Keratinocyte (primary cell): ENCODE measurements around the gene SCFD1. TPM values are rescaled to one million over a fixed set of nuclear protein-coding genes. Genes with fewer than 3 reads are reported as not detected.
"Not testable (repeated sequence)": the region's sequence is repeated elsewhere in the genome, so short reads cannot be mapped to it uniquely, and the experiment has no call there.

Source experiments
- DNase-seq: peaks from one replicate; pipeline ENCODE4 v3.0.0-alpha.2; 2011; ENCODE audit warnings: low read depth, missing footprints, low spot score
- FAIRE-seq: peaks from 2 replicates; lab custom pipeline; 2011; peaks lifted over from hg19 to GRCh38; lab: Jason Lieb, UNC
- H2AFZ ChIP-seq: 2 replicates; pipeline ENCODE4 v1.6.0; 2012; ENCODE audit warnings: low read length, control low read depth, inconsistent platforms; ENCODE audit not compliant: control insufficient read depth
- H3K27ac ChIP-seq: 2 replicates; pipeline ENCODE4 v1.5.1; 2011; ENCODE audit warnings: low read length; ENCODE audit not compliant: control insufficient read depth, insufficient read depth
- H3K27me3 ChIP-seq: 3 replicates; pipeline ENCODE4 v1.6.0; 2011; ENCODE audit warnings: low read length; ENCODE audit not compliant: control insufficient read depth, insufficient read depth; ENCODE audit errors: extremely low read depth
- H3K36me3 ChIP-seq, 2 experiments: 2 replicates in 1 of 2; 3 replicates in 1 of 2; pipeline ENCODE4 v1.5.1; 2011; ENCODE audit warnings: low read length in 2 of 2, mild to moderate bottlenecking in 1 of 2; ENCODE audit not compliant: control insufficient read depth in 2 of 2, insufficient read depth in 2 of 2; ENCODE audit errors: extremely low read depth in 1 of 2
- H3K4me1 ChIP-seq: 3 replicates; pipeline ENCODE4 v1.5.1; 2011; ENCODE audit warnings: low read length; ENCODE audit not compliant: control insufficient read depth, insufficient read depth; ENCODE audit errors: extremely low read depth
- H3K4me2 ChIP-seq: 3 replicates; pipeline ENCODE4 v1.6.0; 2011; ENCODE audit warnings: low read depth, low read length; ENCODE audit not compliant: control insufficient read depth, insufficient read depth; ENCODE audit errors: extremely low read depth
- H3K4me3 ChIP-seq, 3 experiments: fragments of 200-600 bp in 1 of 3; sonication (generic) in 1 of 3; 2 replicates in 2 of 3; 3 replicates in 1 of 3; pipeline ENCODE4 v1.5.1; 2011 to 2016; ENCODE audit warnings: low read length in 3 of 3, mild to moderate bottlenecking in 3 of 3, control low read depth in 2 of 3, inconsistent platforms in 1 of 3, low read depth in 1 of 3, mixed read lengths in 1 of 3, mixed run types in 1 of 3, moderate library complexity in 1 of 3; ENCODE audit not compliant: control insufficient read depth in 2 of 3, insufficient read depth in 2 of 3; ENCODE audit errors: extremely low read depth in 1 of 3
- H3K79me2 ChIP-seq: 2 replicates; pipeline ENCODE4 v1.6.0; 2012; ENCODE audit warnings: low read length; ENCODE audit not compliant: control insufficient read depth, insufficient read depth
- H3K9ac ChIP-seq: 3 replicates; pipeline ENCODE4 v1.6.0; 2011; ENCODE audit warnings: low read length; ENCODE audit not compliant: control insufficient read depth, insufficient read depth; ENCODE audit errors: extremely low read depth
- H3K9me1 ChIP-seq: 3 replicates; pipeline ENCODE4 v1.6.0; 2011; ENCODE audit warnings: low read length; ENCODE audit not compliant: control insufficient read depth, insufficient read depth; ENCODE audit errors: extremely low read depth
- H3K9me3 ChIP-seq: 2 replicates; pipeline ENCODE4 v1.5.1; 2012; ENCODE audit warnings: low read depth, low read length; ENCODE audit not compliant: control insufficient read depth
- H4K20me1 ChIP-seq: 3 replicates; pipeline ENCODE4 v1.6.0; 2011; ENCODE audit warnings: low read length; ENCODE audit not compliant: control insufficient read depth, insufficient read depth; ENCODE audit errors: extremely low read depth
- CTCF ChIP-seq, 3 experiments: IDR thresholded peaks in 1 of 3; conservative IDR thresholded peaks in 1 of 3; optimal IDR thresholded peaks in 1 of 3; 2 replicates in 2 of 3; 3 replicates in 1 of 3; pipeline versions ENCODE3 to v1.5.1; 2011; ENCODE audit warnings: low read length in 3 of 3, mild to moderate bottlenecking in 3 of 3, moderate library complexity in 2 of 3, control low read depth in 1 of 3, inconsistent platforms in 1 of 3; ENCODE audit not compliant: insufficient read depth in 2 of 3; ENCODE audit errors: extremely low read depth in 1 of 3
- EZH2 ChIP-seq: IDR thresholded peaks from one replicate; pipeline ENCODE4 v1.6.1; 2012; ENCODE audit warnings: inconsistent platforms, mild to moderate bottlenecking, low read length, moderate library complexity
- dilution Hi-C: fragments of 300-500 bp; cut with MboI; formaldehyde crosslinking; loops from one replicate; pipeline ENCODE4 v1.7.0; 2020; ENCODE audit warnings: low sequenced_read_pairs; ENCODE audit not compliant: extremely low pct_ligation_motif_present
- polyA plus RNA-seq, 5 experiments: library from polyadenylated mRNA; depleted of rRNA in 3 of 5; stranded (reverse) in 3 of 5; stranded (forward) in 1 of 5; unstranded in 1 of 5; fragments of >200 nt; gene quantifications; 1 replicate in 1 of 5; 2 replicates in 3 of 5; 3 replicates in 1 of 5; pipeline versions ENCODE4 v1.2.1 to v1.2.3, GENCODE V29; 2011 to 2012; ENCODE audit warnings: missing spikeins in 2 of 5, low read depth in 1 of 5, low replicate concordance in 1 of 5

Gene SCFD1
- polyA plus RNA-seq, 1 donor (not counting 4 experiments of a cell fraction or from before 2014, with no cell fraction given): 100 TPM

GRCh38 chr14:30681752-30682355, 59.7 kb downstream of the SCFD1 start:
- no peak overlapping the region for H3K27ac ChIP-seq
- no peak for DNase-seq
- H3K79me2 ChIP-seq: no peaks in the 10 kb centered on the region
- no peak overlapping the region for H3K9ac ChIP-seq
- no peaks in the 10 kb centered on the region for H3K9me1 ChIP-seq
- no peak overlapping the region for H2AFZ ChIP-seq
- TF ChIP-seq CTCF (optimal IDR thresholded peaks at IDR 0.05 in 1 of 3, IDR thresholded peaks at IDR 0.05 in 1 of 3, conservative IDR thresholded peaks at IDR 0.05 in 1 of 3; ENCODE audit: extremely low read depth in 1 of 3, insufficient read depth in 2 of 3, low read length in 3 of 3): peak in 2 of 3 experiments; percentile 25 to 35
- no peak for TF ChIP-seq EZH2
- H3K4me2 ChIP-seq: no peak overlapping the region
- dilution Hi-C loops: no loop called here
- FAIRE-seq: no peak
- H3K36me3 ChIP-seq: peaks cover 0 to 7% of the 10 kb centered on the region in 2 experiments
- H3K4me3 ChIP-seq: no peak overlapping the region
- no peaks in the 10 kb centered on the region for H3K9me3 ChIP-seq
- no peaks in the 10 kb centered on the region for H3K4me1 ChIP-seq
- no peaks in the 10 kb centered on the region for H4K20me1 ChIP-seq
- no peaks in the 10 kb centered on the region for H3K27me3 ChIP-seq

GRCh38 chr14:30690487-30691355, 68.6 kb downstream of the SCFD1 start:
- H3K9me1 ChIP-seq, H4K20me1 ChIP-seq, H3K27me3 ChIP-seq, DNase-seq, dilution Hi-C loops, FAIRE-seq, H3K4me1 ChIP-seq, H3K9me3 ChIP-seq, H2AFZ ChIP-seq, H3K36me3 ChIP-seq: not testable (repeated sequence)
- peaks cover 11% of the 10 kb centered on the region for H3K79me2 ChIP-seq
- H3K27ac ChIP-seq: peak overlapping the region; percentile 72
- H3K9ac ChIP-seq: peak overlapping the region; percentile 66
- H3K4me2 ChIP-seq: peak overlapping the region; percentile 83
- peak overlapping the region in 2 of 3 experiments; percentile 23 to 67 for H3K4me3 ChIP-seq
